HEK293T (cell line): ENCODE data around the gene GPR143.

Experiments used
- BHLHE40 ChIP-seq: fragments of 450-650 bp; IDR thresholded peaks from 2 replicates; pipeline ENCODE4 v1.6.1; 2016; ENCODE audit warnings: mild to moderate bottlenecking, moderate library complexity, borderline replicate concordance
- FOXM1 ChIP-seq: fragments of 450-650 bp; IDR thresholded peaks from 2 replicates; pipeline ENCODE4 v1.6.1; 2017; ENCODE audit warnings: mild to moderate bottlenecking, borderline replicate concordance
- HDGF ChIP-seq: fragments of 450-650 bp; IDR thresholded peaks from 2 replicates; pipeline ENCODE4 v1.6.1; 2017; ENCODE audit warnings: antibody characterized with exemption, borderline replicate concordance
- L3MBTL2 ChIP-seq: fragments of 450-650 bp; conservative IDR thresholded peaks from 2 replicates; pipeline ENCODE4 v1.6.1; 2016; ENCODE audit warnings: mild to moderate bottlenecking
- PKNOX1 ChIP-seq: fragments of 450-650 bp; IDR thresholded peaks from 2 replicates; pipeline ENCODE4 v1.6.1; 2016
- SP1 ChIP-seq: fragments of 450-650 bp; IDR thresholded peaks from 2 replicates; pipeline ENCODE4 v1.6.1; 2017
- SUZ12 ChIP-seq: fragments of 450-650 bp; IDR thresholded peaks from 2 replicates; pipeline ENCODE4 v1.6.1; 2016; ENCODE audit warnings: mild to moderate bottlenecking

DNA sequence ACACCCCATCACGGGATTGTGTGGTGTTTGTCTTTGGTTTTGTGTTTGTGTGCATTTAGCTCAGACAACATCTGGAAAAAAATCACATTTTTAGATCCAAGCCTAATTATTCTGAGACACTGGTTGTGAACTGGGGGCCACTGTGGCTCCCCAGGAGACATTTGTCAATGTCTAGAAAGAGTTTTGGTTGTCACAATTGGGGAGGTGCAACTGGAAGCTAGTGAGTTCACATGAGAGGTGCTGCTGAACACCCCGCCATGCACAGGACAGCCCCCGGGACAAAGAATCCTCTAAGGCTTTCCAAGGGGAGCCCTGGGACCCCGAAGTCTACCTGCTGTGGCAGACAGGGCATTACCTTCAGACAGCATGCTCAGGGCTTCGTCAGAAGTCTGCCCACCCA lies 26.5 kb downstream of the GPR143 start:
- TF ChIP-seq SUZ12 (no peak), FOXM1 (no peak), BHLHE40 (no peak), PKNOX1 (no peak), HDGF (no peak), SP1 (no peak), L3MBTL2 (no peak)
